ENCODE measurements around the gene SLC15A3.

The SLC15A3 gene

DNA sequence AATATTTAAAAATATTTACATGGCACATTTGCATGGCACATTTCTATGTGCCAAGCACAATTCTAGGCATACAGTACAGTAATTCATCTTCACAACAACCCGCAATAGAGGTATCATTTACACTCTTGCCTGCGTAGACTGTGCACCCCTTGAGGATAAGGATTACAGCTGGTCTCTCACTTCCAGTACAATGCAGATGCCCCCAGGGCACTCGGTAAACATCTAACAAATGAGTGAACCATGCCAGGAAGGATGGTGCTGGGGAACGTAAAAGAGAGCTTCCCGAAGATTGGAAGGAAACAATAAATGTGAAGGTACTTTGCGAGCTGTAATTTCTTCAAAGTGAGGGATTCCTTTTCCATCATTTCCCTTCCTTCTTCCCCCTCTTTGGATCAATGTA, 46.9 kb downstream of the SLC15A3 start:
- TF ChIP-seq, protein P1, sequence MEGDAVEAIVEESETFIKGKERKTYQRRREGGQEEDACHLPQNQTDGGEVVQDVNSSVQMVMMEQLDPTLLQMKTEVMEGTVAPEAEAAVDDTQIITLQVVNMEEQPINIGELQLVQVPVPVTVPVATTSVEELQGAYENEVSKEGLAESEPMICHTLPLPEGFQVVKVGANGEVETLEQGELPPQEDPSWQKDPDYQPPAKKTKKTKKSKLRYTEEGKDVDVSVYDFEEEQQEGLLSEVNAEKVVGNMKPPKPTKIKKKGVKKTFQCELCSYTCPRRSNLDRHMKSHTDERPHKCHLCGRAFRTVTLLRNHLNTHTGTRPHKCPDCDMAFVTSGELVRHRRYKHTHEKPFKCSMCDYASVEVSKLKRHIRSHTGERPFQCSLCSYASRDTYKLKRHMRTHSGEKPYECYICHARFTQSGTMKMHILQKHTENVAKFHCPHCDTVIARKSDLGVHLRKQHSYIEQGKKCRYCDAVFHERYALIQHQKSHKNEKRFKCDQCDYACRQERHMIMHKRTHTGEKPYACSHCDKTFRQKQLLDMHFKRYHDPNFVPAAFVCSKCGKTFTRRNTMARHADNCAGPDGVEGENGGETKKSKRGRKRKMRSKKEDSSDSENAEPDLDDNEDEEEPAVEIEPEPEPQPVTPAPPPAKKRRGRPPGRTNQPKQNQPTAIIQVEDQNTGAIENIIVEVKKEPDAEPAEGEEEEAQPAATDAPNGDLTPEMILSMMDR (IDR thresholded peaks at IDR 0.05; ENCODE audit: poor library complexity, severe bottlenecking) = no peak
- ATAC-seq (ENCODE audit: low read depth) (no peak), DNase-seq (ENCODE audit: low spot score) (no peak)
- Histone ChIP-seq H3K4me1 (ENCODE audit: insufficient read depth, poor library complexity, severe bottlenecking) (peaks cover 6% of the 10 kb centered on the region), H3K36me3 (ENCODE audit: low read depth) (peaks cover 49% of the 10 kb centered on the region), H3K4me3 (ENCODE audit: severe bottlenecking) (peak overlapping the region; percentile 94), H3K27ac (ENCODE audit: poor library complexity, severe bottlenecking) (peak overlapping the region; percentile 83), H3K27me3 (ENCODE audit: insufficient read depth, poor library complexity, severe bottlenecking) (no peaks in the 10 kb centered on the region), H3K9me3 (ENCODE audit: severe bottlenecking) (no peaks in the 10 kb centered on the region)

DNA sequence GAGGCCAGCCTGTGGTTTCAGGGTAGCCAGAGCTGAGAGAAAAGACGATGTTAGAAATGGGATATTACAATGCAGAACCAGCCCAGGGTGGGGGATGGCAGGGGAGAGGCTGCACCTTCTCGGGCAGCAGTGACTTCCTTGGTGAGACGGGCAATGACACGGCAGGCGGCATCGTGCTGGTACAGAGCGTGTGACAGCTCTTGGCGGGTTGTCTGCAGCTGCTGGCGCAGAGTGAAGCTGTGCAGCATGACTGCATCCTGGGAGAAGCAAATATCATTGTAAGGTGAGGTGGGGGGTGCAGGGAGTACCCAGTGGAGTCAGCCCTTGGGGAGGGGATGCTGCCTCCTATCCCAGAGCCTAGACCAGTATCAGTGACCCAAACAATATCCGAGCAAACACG, 49.4 kb downstream of the SLC15A3 start:
- ATAC-seq (ENCODE audit: low read depth) (no peak), DNase-seq (ENCODE audit: low spot score) (no peak)
- peaks cover 73% of the 10 kb centered on the region for H3K36me3 ChIP-seq (ENCODE audit: low read depth)
- TF ChIP-seq, protein P1 (IDR thresholded peaks at IDR 0.05; ENCODE audit: poor library complexity, severe bottlenecking) = no peak
- no peaks in the 10 kb centered on the region for H3K9me3 ChIP-seq (ENCODE audit: severe bottlenecking)
- H3K4me3 ChIP-seq (ENCODE audit: severe bottlenecking) = no peak overlapping the region
- H3K27me3 ChIP-seq (ENCODE audit: insufficient read depth, poor library complexity, severe bottlenecking) = no peaks in the 10 kb centered on the region
- H3K27ac ChIP-seq (ENCODE audit: poor library complexity, severe bottlenecking) = no peak overlapping the region
- H3K4me1 ChIP-seq (ENCODE audit: insufficient read depth, poor library complexity, severe bottlenecking) = peaks cover 6% of the 10 kb centered on the region

DNA sequence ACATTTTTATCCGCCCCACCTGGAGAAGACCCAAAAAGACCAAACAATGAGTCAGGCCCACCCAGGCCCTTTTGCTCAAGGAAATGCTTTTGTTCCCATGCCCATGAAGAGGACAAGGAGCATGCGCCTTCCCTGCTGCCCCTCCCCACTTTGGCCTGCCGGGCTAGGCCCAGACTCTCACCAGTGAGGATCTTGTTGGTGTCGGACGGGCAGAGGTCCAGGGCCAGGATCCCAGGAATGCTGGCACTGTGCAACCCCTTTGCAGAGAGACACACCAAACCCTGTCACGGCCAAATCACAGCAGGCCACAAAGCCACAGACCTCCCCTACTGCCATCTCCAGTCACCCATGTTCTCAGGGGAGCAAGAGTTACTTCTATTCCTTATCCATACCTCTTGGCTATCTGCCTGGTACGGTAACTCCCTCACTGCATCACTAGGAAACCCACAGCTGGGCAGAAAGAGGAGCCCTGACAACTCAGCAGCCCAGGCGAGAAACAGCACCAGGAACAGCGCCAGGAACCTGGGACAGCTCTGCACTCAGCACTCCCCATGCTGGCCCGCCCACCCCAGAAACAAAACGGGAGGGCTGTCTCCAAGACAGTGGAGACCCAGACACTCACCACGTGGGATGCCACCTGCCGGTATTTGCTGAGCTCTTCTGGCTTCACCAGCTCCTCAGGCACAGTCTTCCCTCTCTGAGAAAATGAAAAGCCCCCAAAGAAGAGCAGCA, 51.1 kb downstream of the SLC15A3 start:
- DNase-seq (ENCODE audit: low spot score) (no peak), ATAC-seq (ENCODE audit: low read depth) (no peak)
- H3K9me3 ChIP-seq (ENCODE audit: severe bottlenecking) = no peaks in the 10 kb centered on the region
- H3K27ac ChIP-seq (ENCODE audit: poor library complexity, severe bottlenecking) = no peak overlapping the region
- H3K4me3 ChIP-seq (ENCODE audit: severe bottlenecking) = no peak overlapping the region
- no peaks in the 10 kb centered on the region for H3K27me3 ChIP-seq (ENCODE audit: insufficient read depth, poor library complexity, severe bottlenecking)
- H3K4me1 ChIP-seq (ENCODE audit: insufficient read depth, poor library complexity, severe bottlenecking) = peaks cover 6% of the 10 kb centered on the region
- TF ChIP-seq, protein P1 (IDR thresholded peaks at IDR 0.05; ENCODE audit: poor library complexity, severe bottlenecking) = no peak
- peaks cover 91% of the 10 kb centered on the region for H3K36me3 ChIP-seq (ENCODE audit: low read depth)

DNA sequence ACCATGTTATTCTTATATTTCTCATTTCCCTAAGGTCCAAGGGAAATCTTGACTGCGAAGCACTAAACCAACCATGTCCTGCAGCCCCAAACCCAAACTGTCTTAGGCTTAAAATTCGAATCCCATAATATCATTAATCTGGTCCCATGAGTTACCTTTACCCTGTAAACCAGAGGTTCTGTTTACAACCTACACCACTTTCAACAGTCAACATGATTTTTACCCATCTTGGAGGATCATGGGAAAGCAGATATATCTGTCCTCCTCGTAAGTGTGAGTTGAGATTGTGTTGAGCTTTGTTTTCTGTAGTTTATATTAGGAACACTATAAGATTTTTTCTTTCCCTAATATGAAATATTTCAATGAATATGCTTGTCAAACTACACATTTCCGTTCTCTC, 52.0 kb downstream of the SLC15A3 start:
- H3K9me3 ChIP-seq (ENCODE audit: severe bottlenecking) = no peaks in the 10 kb centered on the region
- no peak for ATAC-seq (ENCODE audit: low read depth)
- peaks cover 5% of the 10 kb centered on the region for H3K4me1 ChIP-seq (ENCODE audit: insufficient read depth, poor library complexity, severe bottlenecking)
- no peak overlapping the region for H3K27ac ChIP-seq (ENCODE audit: poor library complexity, severe bottlenecking)
- H3K4me3 ChIP-seq (ENCODE audit: severe bottlenecking) = no peak overlapping the region
- TF ChIP-seq, protein P1 (IDR thresholded peaks at IDR 0.05; ENCODE audit: poor library complexity, severe bottlenecking) = no peak
- no peaks in the 10 kb centered on the region for H3K27me3 ChIP-seq (ENCODE audit: insufficient read depth, poor library complexity, severe bottlenecking)
- no peak for DNase-seq (ENCODE audit: low spot score)
- H3K36me3 ChIP-seq (ENCODE audit: low read depth) = peaks cover 97% of the 10 kb centered on the region
